ENCODE measurements around the gene CGGBP1. TPM values are rescaled to one million over a fixed set of nuclear protein-coding genes. Genes with fewer than 3 reads are reported as not detected.

Gene CGGBP1
- total RNA-seq, 1 donor from 2014 or later, result 180 TPM

DNA sequence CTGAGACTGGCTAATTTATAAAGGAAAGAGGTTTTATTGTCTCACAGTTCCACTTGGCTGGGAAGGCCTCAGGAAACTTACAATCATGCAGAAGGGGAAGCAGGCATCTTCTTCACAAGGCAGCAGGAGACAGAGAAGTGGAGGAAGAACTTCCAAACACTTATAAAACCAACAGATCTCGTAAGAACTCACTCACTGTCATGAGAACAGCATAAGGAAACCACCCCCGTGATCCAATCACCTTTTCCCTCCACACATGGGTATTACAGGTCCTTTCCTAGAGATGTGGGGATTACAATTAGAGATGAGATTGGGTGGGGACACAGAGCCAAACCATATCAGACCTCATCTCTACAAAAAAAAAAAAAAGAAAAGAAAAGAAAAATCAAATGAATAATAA, 25.7 kb downstream of the CGGBP1 start:
- Mint-ChIP-seq H3K36me3 (no peaks in the 10 kb centered on the region), H3K4me3 (no peak overlapping the region), H3K4me1 (no peaks in the 10 kb centered on the region), H3K27me3 (ENCODE audit: insufficient read depth, low read depth) (no peaks in the 10 kb centered on the region), H3K9me3 (peaks cover 2% of the 10 kb centered on the region), H3K27ac (no peak overlapping the region)
- Histone ChIP-seq H3K27ac (no peak overlapping the region), H2AFZ (replicated peaks) (no peak overlapping the region), H3K79me2 (ENCODE audit: low read depth) (no peaks in the 10 kb centered on the region), H3F3A (ENCODE audit: low read depth) (no peaks in the 10 kb centered on the region), H3K4me2 (no peak overlapping the region), H3K27me3 (no peaks in the 10 kb centered on the region), H3K36me3 (no peaks in the 10 kb centered on the region), H3K9me3 (ENCODE audit: low read depth) (no peaks in the 10 kb centered on the region), H3K9ac (no peak overlapping the region), H4K20me1 (ENCODE audit: low read depth) (no peaks in the 10 kb centered on the region), H3K4me1 (no peaks in the 10 kb centered on the region), H3K4me3 (no peak overlapping the region)
- TF ChIP-seq EZH2 (IDR thresholded peaks at IDR 0.05) (no peak), EZH2phosphoT487 (IDR thresholded peaks at IDR 0.05) (no peak)
- TF ChIP-seq, protein P1, sequence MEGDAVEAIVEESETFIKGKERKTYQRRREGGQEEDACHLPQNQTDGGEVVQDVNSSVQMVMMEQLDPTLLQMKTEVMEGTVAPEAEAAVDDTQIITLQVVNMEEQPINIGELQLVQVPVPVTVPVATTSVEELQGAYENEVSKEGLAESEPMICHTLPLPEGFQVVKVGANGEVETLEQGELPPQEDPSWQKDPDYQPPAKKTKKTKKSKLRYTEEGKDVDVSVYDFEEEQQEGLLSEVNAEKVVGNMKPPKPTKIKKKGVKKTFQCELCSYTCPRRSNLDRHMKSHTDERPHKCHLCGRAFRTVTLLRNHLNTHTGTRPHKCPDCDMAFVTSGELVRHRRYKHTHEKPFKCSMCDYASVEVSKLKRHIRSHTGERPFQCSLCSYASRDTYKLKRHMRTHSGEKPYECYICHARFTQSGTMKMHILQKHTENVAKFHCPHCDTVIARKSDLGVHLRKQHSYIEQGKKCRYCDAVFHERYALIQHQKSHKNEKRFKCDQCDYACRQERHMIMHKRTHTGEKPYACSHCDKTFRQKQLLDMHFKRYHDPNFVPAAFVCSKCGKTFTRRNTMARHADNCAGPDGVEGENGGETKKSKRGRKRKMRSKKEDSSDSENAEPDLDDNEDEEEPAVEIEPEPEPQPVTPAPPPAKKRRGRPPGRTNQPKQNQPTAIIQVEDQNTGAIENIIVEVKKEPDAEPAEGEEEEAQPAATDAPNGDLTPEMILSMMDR (IDR thresholded peaks at IDR 0.05), result no peak
- no peak for DNase-seq (ENCODE audit: low spot score)

GRCh38 chr3:88032245-88032644, 26.6 kb downstream of the CGGBP1 start:
- H3K27ac Mint-ChIP-seq, result no peak overlapping the region
- H3F3A ChIP-seq (ENCODE audit: low read depth), result no peaks in the 10 kb centered on the region
- H3K4me1 Mint-ChIP-seq, result no peaks in the 10 kb centered on the region
- H3K27me3 Mint-ChIP-seq (ENCODE audit: insufficient read depth, low read depth), result no peaks in the 10 kb centered on the region
- no peaks in the 10 kb centered on the region for H3K27me3 ChIP-seq
- no peaks in the 10 kb centered on the region for H3K36me3 ChIP-seq
- no peak overlapping the region for H3K4me3 Mint-ChIP-seq
- no peak overlapping the region for H3K4me3 ChIP-seq
- H3K79me2 ChIP-seq (ENCODE audit: low read depth), result no peaks in the 10 kb centered on the region
- H3K9me3 Mint-ChIP-seq, result peaks cover 2% of the 10 kb centered on the region
- DNase-seq (ENCODE audit: low spot score), result no peak
- no peaks in the 10 kb centered on the region for H3K36me3 Mint-ChIP-seq
- no peak overlapping the region for H2AFZ ChIP-seq (replicated peaks)
- TF ChIP-seq EZH2phosphoT487 (IDR thresholded peaks at IDR 0.05) (no peak), EZH2 (IDR thresholded peaks at IDR 0.05) (no peak)
- TF ChIP-seq, protein P1 (IDR thresholded peaks at IDR 0.05), result no peak
- H3K4me2 ChIP-seq, result no peak overlapping the region
- H3K9me3 ChIP-seq (ENCODE audit: low read depth), result no peaks in the 10 kb centered on the region
- H3K4me1 ChIP-seq, result no peaks in the 10 kb centered on the region
- H3K9ac ChIP-seq, result no peak overlapping the region
- H4K20me1 ChIP-seq (ENCODE audit: low read depth), result no peaks in the 10 kb centered on the region
- H3K27ac ChIP-seq, result no peak overlapping the region

DNA sequence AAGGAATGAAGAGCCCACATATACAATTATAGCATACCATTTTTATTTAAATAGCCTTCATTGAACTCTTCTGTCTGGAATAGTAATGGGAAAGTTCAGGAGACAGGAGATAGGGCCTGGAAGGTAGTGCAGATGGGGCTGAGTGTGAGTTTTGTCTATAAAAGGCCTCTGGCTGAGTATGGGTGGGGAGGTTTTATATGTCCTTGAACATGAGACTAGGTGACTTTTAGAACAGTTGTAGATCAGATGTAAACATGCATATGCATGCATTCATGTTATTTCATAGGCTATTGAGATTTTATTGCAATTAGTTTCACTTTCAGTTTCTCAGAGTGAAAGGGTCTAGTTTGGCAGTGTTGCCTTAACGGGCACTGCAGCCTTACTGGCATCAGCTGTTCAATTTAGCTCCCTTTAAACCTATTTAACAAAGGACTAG, 27.1 kb downstream of the CGGBP1 start:
- Histone ChIP-seq H3K79me2 (ENCODE audit: low read depth) (no peaks in the 10 kb centered on the region), H4K20me1 (ENCODE audit: low read depth) (no peaks in the 10 kb centered on the region), H3K27me3 (no peaks in the 10 kb centered on the region), H3K36me3 (no peaks in the 10 kb centered on the region), H3K27ac (no peak overlapping the region), H3K4me2 (no peak overlapping the region), H3K4me3 (no peak overlapping the region), H3F3A (ENCODE audit: low read depth) (no peaks in the 10 kb centered on the region), H3K9me3 (ENCODE audit: low read depth) (no peaks in the 10 kb centered on the region), H3K9ac (no peak overlapping the region), H2AFZ (replicated peaks) (no peak overlapping the region), H3K4me1 (no peaks in the 10 kb centered on the region)
- Mint-ChIP-seq H3K27me3 (ENCODE audit: insufficient read depth, low read depth) (no peaks in the 10 kb centered on the region), H3K36me3 (no peaks in the 10 kb centered on the region), H3K4me3 (no peak overlapping the region), H3K9me3 (peaks cover 5% of the 10 kb centered on the region), H3K4me1 (no peaks in the 10 kb centered on the region), H3K27ac (no peak overlapping the region)
- DNase-seq (ENCODE audit: low spot score), result no peak
- TF ChIP-seq EZH2 (IDR thresholded peaks at IDR 0.05), result no peak
- TF ChIP-seq EZH2phosphoT487 (IDR thresholded peaks at IDR 0.05), result no peak

- H3K36me3 ChIP-seq, result no peaks in the 10 kb centered on the region
- H3F3A ChIP-seq (ENCODE audit: low read depth), result no peaks in the 10 kb centered on the region
- H4K20me1 ChIP-seq (ENCODE audit: low read depth), result no peaks in the 10 kb centered on the region
- H3K27ac Mint-ChIP-seq, result no peak overlapping the region
- no peak overlapping the region for H3K27ac ChIP-seq
- peaks cover 9% of the 10 kb centered on the region for H3K9me3 Mint-ChIP-seq
- H3K36me3 Mint-ChIP-seq, result no peaks in the 10 kb centered on the region
- no peaks in the 10 kb centered on the region for H3K27me3 ChIP-seq
- TF ChIP-seq, protein P1 (IDR thresholded peaks at IDR 0.05), result no peak
- TF ChIP-seq EZH2phosphoT487 (IDR thresholded peaks at IDR 0.05) (no peak), EZH2 (IDR thresholded peaks at IDR 0.05) (no peak)
- H3K4me1 Mint-ChIP-seq, result no peaks in the 10 kb centered on the region
- no peaks in the 10 kb centered on the region for H3K79me2 ChIP-seq (ENCODE audit: low read depth)
- H3K4me3 ChIP-seq, result no peak overlapping the region
- no peak for DNase-seq (ENCODE audit: low spot score)
- no peaks in the 10 kb centered on the region for H3K27me3 Mint-ChIP-seq (ENCODE audit: insufficient read depth, low read depth)
- no peak overlapping the region for H2AFZ ChIP-seq (replicated peaks)
- no peaks in the 10 kb centered on the region for H3K4me1 ChIP-seq
- H3K9me3 ChIP-seq (ENCODE audit: low read depth), result no peaks in the 10 kb centered on the region
- H3K4me3 Mint-ChIP-seq, result no peak overlapping the region
- no peak overlapping the region for H3K4me2 ChIP-seq
- H3K9ac ChIP-seq, result no peak overlapping the region
These were observed 28.6 kb downstream of the CGGBP1 start for GRCh38 chr3:88030210-88030609.

Measured in neural progenitor cell (in vitro differentiated cells).